Calu3 (cell line): ENCODE measurements around the gene CCDC24. TPM values are rescaled to one million over a fixed set of nuclear protein-coding genes. Genes with fewer than 3 reads are reported as not detected.

Experiments used
- BruUV-seq: library from RNA; stranded (reverse); fragments of 400-500 nt; replicated peaks from 2 replicates; lab custom pipeline; 2021; lab: Mats Ljungman, UMichigan
- CTCF ChIA-PET: fragments of 300-600 bp; sonication (Branson Sonifier 250); formaldehyde crosslinking; loops from one replicate; lab custom pipeline; 2022; ENCODE audit warnings: antibody characterized with exemption; lab: Charles Lee
- DNase-seq: peaks from one replicate; pipeline ENCODE4 v3.0.0; 2022
- H3K27ac Mint-ChIP-seq: one replicate; pipeline ENCODE4 v1.8.0; 2022; ENCODE audit warnings: mixed read lengths; ENCODE audit not compliant: unreplicated experiment
- H3K27me3 Mint-ChIP-seq: one replicate; pipeline ENCODE4 v1.8.0; 2022; ENCODE audit warnings: mixed read lengths; ENCODE audit not compliant: unreplicated experiment
- H3K36me3 Mint-ChIP-seq: one replicate; pipeline ENCODE4 v1.8.0; 2022; ENCODE audit warnings: mild to moderate bottlenecking, moderate library complexity, mixed read lengths; ENCODE audit not compliant: insufficient read depth, unreplicated experiment
- H3K4me1 Mint-ChIP-seq: one replicate; pipeline ENCODE4 v1.8.0; 2022; ENCODE audit warnings: mild to moderate bottlenecking, low read depth, mixed read lengths; ENCODE audit not compliant: unreplicated experiment
- H3K4me3 Mint-ChIP-seq: one replicate; pipeline ENCODE4 v1.8.0; 2022; ENCODE audit warnings: mild to moderate bottlenecking, low read depth, moderate library complexity, mixed read lengths; ENCODE audit not compliant: unreplicated experiment
- H3K9me3 Mint-ChIP-seq: one replicate; pipeline ENCODE4 v1.8.0; 2022; ENCODE audit warnings: low read depth, mixed read lengths; ENCODE audit not compliant: unreplicated experiment
- intact Hi-C: fragments of 100-400 bp; cut with micrococcal nuclease; formaldehyde crosslinking; loops from one replicate; pipeline ENCODE4 v1.10.0; 2022; ENCODE audit not compliant: unreplicated experiment
- total RNA-seq: library from RNA; stranded (reverse); gene quantifications from 2 replicates; pipeline ENCODE4 v1.2.3, GENCODE V29; 2022
- TF ChIP-seq, protein P1 (sequence below): fragments of 200-600 bp; IDR thresholded peaks from one replicate; pipeline ENCODE4 v1.8.0; 2022; ENCODE audit warnings: antibody characterized with exemption; ENCODE audit not compliant: unreplicated experiment

CCDC24 gene
- total RNA-seq, 1 experiment from 2014 or later: 19.7 TPM

DNA sequence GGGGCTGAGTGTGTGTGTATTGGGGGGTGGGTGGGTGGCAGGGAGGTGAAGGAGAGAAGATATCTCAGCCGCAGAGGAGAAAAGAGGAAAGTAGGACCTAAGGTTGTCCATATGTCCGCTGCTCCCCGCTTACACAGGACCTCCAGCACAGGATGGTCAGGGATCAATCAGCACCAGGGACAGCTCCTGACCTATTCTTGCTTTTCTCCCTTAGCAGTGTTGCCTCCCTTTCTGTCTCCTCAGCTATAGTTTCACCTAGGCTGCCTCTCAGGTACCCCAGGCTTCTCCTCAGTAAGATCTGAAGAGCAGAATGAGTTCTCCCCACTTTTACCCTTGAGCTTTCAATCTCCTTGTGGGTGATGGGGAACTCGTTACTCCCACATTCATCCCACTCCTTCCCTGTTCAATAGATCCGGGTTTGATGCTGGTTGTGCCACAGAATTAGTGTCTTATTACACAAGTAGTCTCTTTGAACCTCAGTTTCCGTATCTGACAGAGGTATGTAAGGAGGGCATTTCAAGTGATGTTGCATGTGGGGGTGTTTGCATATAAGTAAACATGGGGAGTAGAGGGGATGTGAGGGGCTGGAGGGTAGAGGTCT is 23.0 kb upstream of the CCDC24 start:
- BruUV-seq: no TSS peak
- peaks cover 11% of the 10 kb centered on the region for H3K4me1 Mint-ChIP-seq
- H3K9me3 Mint-ChIP-seq: no peaks in the 10 kb centered on the region
- CTCF ChIA-PET: no interaction called here
- no peak overlapping the region for H3K27ac Mint-ChIP-seq
- TF ChIP-seq, protein P1, sequence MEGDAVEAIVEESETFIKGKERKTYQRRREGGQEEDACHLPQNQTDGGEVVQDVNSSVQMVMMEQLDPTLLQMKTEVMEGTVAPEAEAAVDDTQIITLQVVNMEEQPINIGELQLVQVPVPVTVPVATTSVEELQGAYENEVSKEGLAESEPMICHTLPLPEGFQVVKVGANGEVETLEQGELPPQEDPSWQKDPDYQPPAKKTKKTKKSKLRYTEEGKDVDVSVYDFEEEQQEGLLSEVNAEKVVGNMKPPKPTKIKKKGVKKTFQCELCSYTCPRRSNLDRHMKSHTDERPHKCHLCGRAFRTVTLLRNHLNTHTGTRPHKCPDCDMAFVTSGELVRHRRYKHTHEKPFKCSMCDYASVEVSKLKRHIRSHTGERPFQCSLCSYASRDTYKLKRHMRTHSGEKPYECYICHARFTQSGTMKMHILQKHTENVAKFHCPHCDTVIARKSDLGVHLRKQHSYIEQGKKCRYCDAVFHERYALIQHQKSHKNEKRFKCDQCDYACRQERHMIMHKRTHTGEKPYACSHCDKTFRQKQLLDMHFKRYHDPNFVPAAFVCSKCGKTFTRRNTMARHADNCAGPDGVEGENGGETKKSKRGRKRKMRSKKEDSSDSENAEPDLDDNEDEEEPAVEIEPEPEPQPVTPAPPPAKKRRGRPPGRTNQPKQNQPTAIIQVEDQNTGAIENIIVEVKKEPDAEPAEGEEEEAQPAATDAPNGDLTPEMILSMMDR: no peak
- no peak for DNase-seq
- H3K27me3 Mint-ChIP-seq: no peaks in the 10 kb centered on the region
- intact Hi-C loops: no loop called here
- peaks cover 26% of the 10 kb centered on the region for H3K36me3 Mint-ChIP-seq
- H3K4me3 Mint-ChIP-seq: no peak overlapping the region

DNA sequence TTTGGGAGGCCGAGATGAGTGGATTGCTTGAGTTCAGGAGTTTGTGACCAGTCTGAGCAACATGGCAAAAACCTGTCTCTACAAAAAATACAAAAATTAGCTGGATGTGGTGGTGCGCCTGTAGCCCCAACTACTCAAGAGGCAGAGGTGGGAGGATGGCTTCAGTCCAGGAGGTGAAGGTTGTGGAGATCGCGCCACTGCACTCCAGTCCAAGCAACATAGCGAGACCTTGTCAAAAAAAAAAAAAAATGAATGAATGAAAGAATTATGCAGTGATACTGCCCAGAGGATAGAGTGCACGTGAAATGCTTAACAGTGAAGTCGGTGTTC is 22.0 kb upstream of the CCDC24 start:
- peaks cover 20% of the 10 kb centered on the region for H3K4me1 Mint-ChIP-seq
- H3K27me3 Mint-ChIP-seq: no peaks in the 10 kb centered on the region
- peaks cover 34% of the 10 kb centered on the region for H3K36me3 Mint-ChIP-seq
- CTCF ChIA-PET: interaction anchor here (0.7 kb wide), 1 partner anchor 22 kb away, joined by 3 read pairs; the partner anchor contains the start of gene IPO13
- H3K9me3 Mint-ChIP-seq: no peaks in the 10 kb centered on the region
- intact Hi-C loops: no loop called here
- no TSS peak for BruUV-seq
- no peak overlapping the region for H3K27ac Mint-ChIP-seq
- TF ChIP-seq, protein P1: peak; percentile 19
- DNase-seq: no peak
- peak overlapping the region; percentile 98 for H3K4me3 Mint-ChIP-seq

DNA sequence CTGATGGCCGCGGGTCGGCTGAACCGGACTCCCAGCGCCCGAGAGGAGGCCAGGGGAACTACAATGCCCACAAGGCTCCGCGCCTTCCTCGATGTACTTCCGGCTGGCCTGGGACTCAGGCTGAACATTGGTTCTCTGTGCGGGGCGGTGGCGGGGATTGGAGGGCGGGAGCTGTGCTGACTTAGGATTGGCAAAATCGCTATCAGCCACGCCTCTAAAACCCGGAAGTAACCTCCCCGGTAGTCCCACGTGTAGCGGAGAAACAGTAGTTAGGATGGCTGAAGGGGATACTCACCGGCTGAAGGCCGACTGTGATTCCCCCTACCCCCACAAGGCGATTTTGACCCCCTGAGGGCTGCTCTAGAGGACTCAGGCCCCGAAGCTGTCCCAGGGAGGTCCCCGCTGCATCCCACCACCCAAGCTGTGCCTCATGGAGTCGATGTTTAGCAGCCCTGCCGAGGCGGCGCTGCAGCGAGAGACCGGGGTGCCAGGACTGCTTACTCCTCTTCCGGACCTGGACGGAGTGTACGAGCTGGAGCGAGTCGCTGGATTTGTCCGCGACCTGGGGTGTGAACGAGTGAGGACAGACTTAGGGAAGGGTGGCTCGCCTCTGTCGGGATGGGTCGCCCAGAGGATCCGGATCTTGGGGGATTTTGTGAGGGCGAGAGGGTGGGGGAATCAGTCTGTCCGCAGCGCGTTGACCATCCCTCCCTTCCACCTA is 21.5 kb upstream of the CCDC24 start, which contains the start of gene DPH2:
DPH2 (plus strand) TSS at position 265 of the 721 bp plus-strand sequence; CDS start at position 431, 166 bp downstream.
- DNase-seq: peak; percentile 94
- TF ChIP-seq, protein P1: no peak
- intact Hi-C loops: no loop called here
- H3K9me3 Mint-ChIP-seq: no peaks in the 10 kb centered on the region
- CTCF ChIA-PET: interaction anchor here (0.6 to 1.0 kb wide), 7 partner anchors 14 to 1628 kb away, joined by 3 to 6 read pairs (median 3); partner anchors contain the start of gene IPO13
- H3K4me1 Mint-ChIP-seq: peaks cover 23% of the 10 kb centered on the region
- H3K4me3 Mint-ChIP-seq: peak within 1 kb of the TSS; percentile 98
- H3K27me3 Mint-ChIP-seq: no peaks in the 10 kb centered on the region
- peaks cover 39% of the 10 kb centered on the region for H3K36me3 Mint-ChIP-seq
- BruUV-seq: TSS peak; percentile 64
- H3K27ac Mint-ChIP-seq: peak within 1 kb of the TSS; percentile 74

DNA sequence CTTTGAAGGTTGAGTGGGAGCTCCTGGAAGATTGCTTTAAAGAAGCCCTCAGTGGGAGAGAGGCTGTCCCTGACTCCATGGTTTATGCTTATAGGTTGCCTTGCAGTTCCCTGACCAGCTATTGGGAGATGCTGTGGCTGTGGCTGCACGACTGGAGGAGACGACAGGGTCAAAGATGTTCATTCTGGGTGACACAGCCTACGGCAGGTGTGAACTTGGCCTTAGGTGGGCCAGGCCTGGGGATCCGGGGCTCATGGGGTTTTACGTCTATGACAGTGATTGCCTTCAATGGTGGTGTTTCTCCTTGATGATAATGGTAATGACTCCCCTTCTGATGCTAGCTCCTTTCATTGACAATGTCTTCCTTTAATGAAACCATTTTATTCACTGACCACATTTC is 20.9 kb upstream of the CCDC24 start:
- Mint-ChIP-seq H3K27ac (peak overlapping the region; percentile 74), H3K4me3 (peak overlapping the region; percentile 98), H3K4me1 (peaks cover 23% of the 10 kb centered on the region), H3K36me3 (peaks cover 45% of the 10 kb centered on the region), H3K27me3 (no peaks in the 10 kb centered on the region), H3K9me3 (no peaks in the 10 kb centered on the region)
- BruUV-seq: no TSS peak
- intact Hi-C loops: no loop called here
- no peak for DNase-seq
- CTCF ChIA-PET: interaction anchor here (0.7 to 1.0 kb wide), 3 partner anchors 21 to 1628 kb away, joined by 3 read pairs; no protein-coding TSS in a partner anchor
- TF ChIP-seq, protein P1: no peak
